Muscle layer of duodenum (tissue), 2 donors: ENCODE data around the gene ERAP2.
"Not testable (repeated sequence)": the region's sequence is repeated elsewhere in the genome, so short reads cannot be mapped to it uniquely, and the experiment has no call there.

Experiments
- H3K27ac ChIP-seq: one replicate; pipeline ENCODE4 v1.7.0; 2013; ENCODE audit warnings: mild to moderate bottlenecking, low read length
- H3K27me3 ChIP-seq: one replicate; pipeline ENCODE4 v1.7.0; 2013; ENCODE audit warnings: low read depth, mild to moderate bottlenecking, control low read depth, low read length
- H3K36me3 ChIP-seq, 2 donors: one replicate each; pipeline ENCODE4 v1.7.0; 2013; ENCODE audit warnings: low read length in 2 of 2, control low read depth in 1 of 2, mild to moderate bottlenecking in 1 of 2; ENCODE audit not compliant: insufficient read depth in 2 of 2, control insufficient read depth in 1 of 2
- H3K4me1 ChIP-seq, 2 donors: one replicate each; pipeline ENCODE4 v1.7.0; 2013; ENCODE audit warnings: low read length in 2 of 2, mild to moderate bottlenecking in 2 of 2, control low read depth in 1 of 2, moderate library complexity in 1 of 2; ENCODE audit not compliant: insufficient read depth in 2 of 2, control insufficient read depth in 1 of 2
- H3K4me3 ChIP-seq, 2 donors: one replicate each; pipeline ENCODE4 v1.7.0; 2013; ENCODE audit warnings: low read length in 2 of 2, low read depth in 1 of 2, mild to moderate bottlenecking in 1 of 2
- H3K9me3 ChIP-seq, 2 donors: one replicate each; pipeline ENCODE4 v1.7.0; 2013; ENCODE audit warnings: low read length in 2 of 2, control low read depth in 1 of 2, mild to moderate bottlenecking in 1 of 2; ENCODE audit not compliant: control insufficient read depth in 1 of 2
- donor health status: healthy.

The ERAP2 gene

GRCh38 chr5:96924016-96924443 is 47.7 kb downstream of the ERAP2 start:
- H3K4me1 ChIP-seq, result peaks cover 0 to 6% of the 10 kb centered on the region in 2 donors
- H3K27ac ChIP-seq, result no peak overlapping the region
- H3K27me3 ChIP-seq, result no peaks in the 10 kb centered on the region
- no peaks in the 10 kb centered on the region for H3K9me3 ChIP-seq
- peaks cover 0 to 6% of the 10 kb centered on the region in 2 donors for H3K36me3 ChIP-seq
- no peak overlapping the region for H3K4me3 ChIP-seq

DNA sequence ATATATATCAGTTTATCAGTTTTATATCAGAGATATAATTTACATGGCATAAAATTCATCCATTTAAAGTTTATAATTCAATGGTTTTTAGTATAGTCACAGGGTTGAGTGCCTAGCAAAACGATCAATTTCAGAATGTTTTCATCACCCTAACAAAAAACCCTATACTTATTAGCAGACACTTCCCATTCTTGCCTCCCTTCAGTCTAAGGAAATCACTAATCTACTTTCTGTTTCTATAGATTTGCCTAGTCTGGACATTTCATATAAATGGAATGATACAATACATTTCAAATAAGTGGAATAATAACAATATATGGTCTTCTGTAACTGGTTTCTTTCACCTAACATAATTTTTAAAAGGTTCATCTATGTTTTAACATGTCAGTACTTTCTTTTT is 50.0 kb downstream of the ERAP2 start:
- H3K4me1 ChIP-seq, result peaks cover 0 to 1% of the 10 kb centered on the region in 2 donors
- H3K4me3 ChIP-seq, result no peak overlapping the region
- H3K9me3 ChIP-seq, result no peaks in the 10 kb centered on the region
- H3K27ac ChIP-seq, result no peak overlapping the region
- no peaks in the 10 kb centered on the region for H3K27me3 ChIP-seq
- H3K36me3 ChIP-seq, result no peaks in the 10 kb centered on the region

DNA sequence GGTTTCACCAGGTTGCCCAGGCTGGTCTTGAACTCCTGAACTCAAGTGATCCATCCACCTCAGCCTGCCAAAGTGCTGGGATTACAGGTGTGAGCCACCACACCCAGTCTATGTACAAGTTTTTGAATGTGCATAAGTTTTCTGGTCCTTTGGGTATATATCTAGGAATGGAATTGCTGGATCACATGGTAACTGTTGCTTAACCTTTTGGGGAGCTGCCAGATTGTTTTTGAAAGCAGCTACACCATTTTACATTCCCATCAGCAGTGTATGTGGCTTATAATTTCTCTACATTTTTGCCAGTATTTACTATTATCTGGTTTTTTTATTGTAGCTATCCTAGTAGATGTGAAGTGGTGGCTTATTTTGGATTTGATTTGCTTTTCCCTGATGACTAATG is 50.7 kb downstream of the ERAP2 start:
- Histone ChIP-seq H3K9me3 (no peaks in the 10 kb centered on the region), H3K4me3 (no peak overlapping the region), H3K27me3 (no peaks in the 10 kb centered on the region), H3K27ac (no peak overlapping the region), H3K4me1 (no peaks in the 10 kb centered on the region), H3K36me3 (no peaks in the 10 kb centered on the region)

DNA sequence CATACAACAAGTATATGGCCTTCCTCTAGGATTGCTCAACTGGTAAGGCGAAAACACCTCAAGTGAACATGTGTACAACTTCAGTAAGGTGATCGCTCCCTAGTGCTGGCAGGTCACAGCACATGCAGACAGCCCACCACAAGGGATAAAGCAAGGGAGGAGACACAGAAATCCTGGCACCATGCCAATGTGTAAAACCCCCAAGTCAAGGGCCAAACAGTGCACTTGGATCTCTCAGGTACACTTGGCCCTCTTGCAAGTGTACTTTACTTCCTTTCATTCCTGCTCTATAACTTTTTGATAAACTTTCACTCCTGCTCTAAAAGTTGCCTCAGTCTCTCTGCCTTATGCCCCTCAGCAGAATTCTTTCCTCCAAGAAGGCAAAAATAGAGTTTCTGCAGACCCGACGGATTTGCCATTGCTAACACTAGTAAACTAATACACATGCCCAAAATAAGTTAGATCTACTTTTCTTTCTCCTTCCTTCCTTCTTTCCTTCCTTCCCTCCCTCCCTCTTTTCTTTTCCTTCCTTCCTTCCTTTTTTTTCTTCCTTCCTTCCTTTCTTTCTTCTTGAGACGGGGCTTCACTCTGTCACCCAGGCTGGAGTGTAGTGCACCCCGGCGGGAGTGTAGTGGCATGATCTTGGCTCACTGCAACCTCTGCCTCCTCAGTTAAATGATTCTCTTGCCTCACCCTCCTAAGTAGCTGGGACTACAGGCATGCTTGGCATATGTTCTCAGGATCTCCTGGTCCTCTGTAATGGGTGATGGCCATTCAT is 52.8 kb downstream of the ERAP2 start:
- H3K27me3 ChIP-seq, result no peaks in the 10 kb centered on the region
- no peak overlapping the region for H3K4me3 ChIP-seq
- H3K9me3 ChIP-seq, result no peaks in the 10 kb centered on the region
- no peak overlapping the region for H3K27ac ChIP-seq
- H3K4me1 ChIP-seq, result peaks cover 5 to 18% of the 10 kb centered on the region in 2 donors
- no peaks in the 10 kb centered on the region for H3K36me3 ChIP-seq

DNA sequence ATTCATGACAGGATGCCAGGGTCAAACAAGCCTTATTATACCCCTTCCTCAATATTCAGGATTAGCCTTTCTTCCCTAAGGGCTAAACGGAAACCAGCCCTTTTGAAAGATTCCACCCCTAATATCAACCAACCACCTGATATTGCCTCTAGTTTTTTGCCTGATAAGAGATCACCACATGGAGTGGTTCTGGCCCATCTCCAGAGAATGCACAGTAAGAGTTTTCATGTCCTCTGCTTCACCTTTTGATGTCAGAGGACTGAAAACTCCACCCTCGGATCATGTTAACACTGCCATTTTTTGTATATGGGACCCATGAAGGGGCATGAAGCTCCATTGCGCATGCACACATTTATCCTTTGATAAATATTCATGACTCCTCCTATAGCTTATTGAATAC is 53.8 kb downstream of the ERAP2 start:
- Histone ChIP-seq H3K4me1 (peaks cover 5 to 21% of the 10 kb centered on the region in 2 donors), H3K9me3 (no peaks in the 10 kb centered on the region), H3K27me3 (no peaks in the 10 kb centered on the region), H3K4me3 (no peak overlapping the region), H3K36me3 (peaks cover 0 to 6% of the 10 kb centered on the region in 2 donors), H3K27ac (no peak overlapping the region)

DNA sequence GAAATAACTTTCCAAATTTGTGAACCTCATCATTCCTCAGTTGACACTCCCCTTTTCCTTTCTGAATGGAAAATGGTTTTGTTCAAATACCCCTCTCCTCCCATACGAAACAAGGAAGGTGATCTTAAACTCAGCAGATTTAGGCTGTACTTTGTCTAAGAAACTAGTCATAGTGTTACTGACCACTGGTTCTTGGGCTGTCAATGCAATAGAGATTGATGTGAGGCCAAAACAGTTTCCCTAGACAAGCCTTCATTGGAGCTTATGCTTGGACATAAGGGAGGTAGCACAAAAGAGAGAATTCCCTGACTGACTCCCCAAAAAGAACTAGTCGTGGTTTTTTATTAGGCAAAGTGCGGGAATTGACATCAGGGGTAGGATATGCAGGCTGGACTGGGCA is 54.3 kb downstream of the ERAP2 start:
- Histone ChIP-seq H3K36me3 (peaks cover 0 to 6% of the 10 kb centered on the region in 2 donors), H3K4me1 (peaks cover 5 to 21% of the 10 kb centered on the region in 2 donors), H3K27me3 (no peaks in the 10 kb centered on the region), H3K9me3 (no peaks in the 10 kb centered on the region), H3K4me3 (no peak overlapping the region), H3K27ac (no peak overlapping the region)

DNA sequence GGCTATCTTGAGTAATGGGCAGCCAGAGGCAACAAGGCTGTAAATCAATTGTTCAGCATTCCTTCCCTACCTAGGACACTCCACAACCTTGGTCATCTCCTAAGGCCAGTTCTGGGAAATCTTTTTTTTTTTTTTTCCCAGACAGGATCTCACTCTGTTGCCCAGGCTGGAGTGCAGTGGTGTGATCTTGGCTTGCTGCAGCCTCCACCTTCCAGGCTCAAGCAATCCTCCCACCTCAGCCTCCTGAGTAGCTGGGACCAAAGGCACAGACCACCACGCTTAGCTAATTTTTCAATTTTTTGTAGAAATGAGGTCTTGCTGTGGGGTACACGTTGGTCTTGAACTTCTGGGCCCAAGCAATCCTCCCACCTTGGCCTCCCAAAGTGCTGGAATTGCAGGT is 54.7 kb downstream of the ERAP2 start:
- not testable (repeated sequence) for H3K27me3 ChIP-seq, H3K9me3 ChIP-seq, H3K36me3 ChIP-seq, H3K27ac ChIP-seq, H3K4me3 ChIP-seq
- H3K4me1 ChIP-seq, result peaks cover 5 to 21% of the 10 kb centered on the region in 2 donors

DNA sequence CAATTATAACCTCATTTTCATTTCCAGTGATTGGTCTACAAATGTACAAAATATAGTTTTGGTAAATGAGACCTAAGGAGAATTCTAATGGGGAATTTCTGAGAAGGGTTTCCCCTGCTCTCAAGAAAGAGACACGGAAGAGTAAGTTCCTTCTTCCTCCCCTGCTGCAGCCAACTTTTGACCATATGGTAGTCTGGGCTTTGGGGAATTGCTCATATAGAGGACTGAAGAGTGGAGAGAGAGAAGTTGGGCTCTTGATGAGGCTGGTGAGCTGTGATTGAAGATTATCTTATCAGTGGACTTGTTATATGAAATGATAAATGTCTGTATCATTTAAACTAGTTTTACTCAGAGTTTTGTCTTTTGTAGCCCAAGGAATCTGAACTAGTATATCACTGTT is 55.3 kb downstream of the ERAP2 start:
- Histone ChIP-seq H3K4me3 (no peak overlapping the region), H3K9me3 (no peaks in the 10 kb centered on the region), H3K36me3 (peaks cover 0 to 10% of the 10 kb centered on the region in 2 donors), H3K4me1 (peaks cover 5 to 21% of the 10 kb centered on the region in 2 donors), H3K27me3 (no peaks in the 10 kb centered on the region), H3K27ac (no peak overlapping the region)

- H3K4me1 ChIP-seq, result peaks cover 5 to 21% of the 10 kb centered on the region in 2 donors
- H3K4me3 ChIP-seq, result no peak overlapping the region
- peaks cover 0 to 10% of the 10 kb centered on the region in 2 donors for H3K36me3 ChIP-seq
- H3K9me3 ChIP-seq, result no peaks in the 10 kb centered on the region
- H3K27me3 ChIP-seq, result no peaks in the 10 kb centered on the region
- peak overlapping the region; percentile 24 for H3K27ac ChIP-seq
Measured at GRCh38 chr5:96932026-96932425, 55.7 kb downstream of the ERAP2 start.

DNA sequence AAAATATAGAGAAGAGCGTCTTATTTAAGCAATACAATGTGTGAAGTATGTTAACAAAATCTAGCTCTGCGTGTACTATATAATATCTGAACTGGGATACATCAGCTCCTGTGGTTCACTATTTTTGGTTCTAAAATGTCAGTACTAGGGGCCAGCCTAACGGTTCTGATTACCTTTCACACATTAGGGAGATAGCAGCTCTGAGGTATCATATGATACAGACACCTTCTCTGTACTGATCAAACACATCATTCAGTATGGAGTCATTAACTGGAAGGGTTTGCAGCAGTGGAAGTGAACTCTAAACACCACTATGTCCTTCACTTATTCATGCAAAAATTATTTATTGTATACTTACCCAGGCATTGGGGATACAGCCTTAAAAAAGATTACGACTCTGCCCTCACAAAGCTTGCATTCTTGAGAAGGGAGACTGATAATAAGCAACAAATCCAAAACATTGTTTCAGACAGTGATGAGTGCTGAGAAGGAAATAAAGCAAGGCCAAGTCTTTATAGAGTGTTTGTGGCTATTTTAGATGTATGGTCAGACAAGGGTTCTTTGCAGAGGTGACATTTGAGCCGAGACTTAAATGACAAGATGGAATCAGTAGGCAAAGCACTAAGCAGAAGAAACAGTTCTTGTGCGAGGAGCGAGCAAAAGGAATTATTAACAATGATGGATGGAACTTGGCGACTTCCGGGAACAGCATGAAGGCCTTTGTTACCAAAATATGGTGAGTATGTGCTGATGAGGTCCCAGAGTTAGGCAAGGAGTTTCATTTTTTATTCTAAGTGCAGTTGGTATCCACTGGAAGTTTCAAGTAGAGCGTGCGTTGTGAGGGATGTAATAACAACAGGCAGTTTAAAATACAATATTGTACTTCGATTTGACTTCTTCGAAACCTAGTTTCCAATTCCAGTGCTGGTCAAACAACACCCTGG is 57.7 kb downstream of the ERAP2 start:
- peaks cover 17 to 39% of the 10 kb centered on the region in 2 donors for H3K4me1 ChIP-seq
- peak overlapping the region; percentile 92 for H3K27ac ChIP-seq
- H3K9me3 ChIP-seq, result no peaks in the 10 kb centered on the region
- H3K4me3 ChIP-seq, result peak overlapping the region; percentile 93
- H3K36me3 ChIP-seq, result peaks cover 0 to 10% of the 10 kb centered on the region in 2 donors
- H3K27me3 ChIP-seq, result no peaks in the 10 kb centered on the region
